GM04504 (cell line): ENCODE results near the gene PCDHGA4.
"Not testable (repeated sequence)": the region's sequence is repeated elsewhere in the genome, so short reads cannot be mapped to it uniquely, and the experiment has no call there.

Experiments
- DNase-seq: peaks from one replicate; pipeline ENCODE4 v3.0.0-alpha.2; 2012; ENCODE audit warnings: low read depth

Gene PCDHGA4

DNA sequence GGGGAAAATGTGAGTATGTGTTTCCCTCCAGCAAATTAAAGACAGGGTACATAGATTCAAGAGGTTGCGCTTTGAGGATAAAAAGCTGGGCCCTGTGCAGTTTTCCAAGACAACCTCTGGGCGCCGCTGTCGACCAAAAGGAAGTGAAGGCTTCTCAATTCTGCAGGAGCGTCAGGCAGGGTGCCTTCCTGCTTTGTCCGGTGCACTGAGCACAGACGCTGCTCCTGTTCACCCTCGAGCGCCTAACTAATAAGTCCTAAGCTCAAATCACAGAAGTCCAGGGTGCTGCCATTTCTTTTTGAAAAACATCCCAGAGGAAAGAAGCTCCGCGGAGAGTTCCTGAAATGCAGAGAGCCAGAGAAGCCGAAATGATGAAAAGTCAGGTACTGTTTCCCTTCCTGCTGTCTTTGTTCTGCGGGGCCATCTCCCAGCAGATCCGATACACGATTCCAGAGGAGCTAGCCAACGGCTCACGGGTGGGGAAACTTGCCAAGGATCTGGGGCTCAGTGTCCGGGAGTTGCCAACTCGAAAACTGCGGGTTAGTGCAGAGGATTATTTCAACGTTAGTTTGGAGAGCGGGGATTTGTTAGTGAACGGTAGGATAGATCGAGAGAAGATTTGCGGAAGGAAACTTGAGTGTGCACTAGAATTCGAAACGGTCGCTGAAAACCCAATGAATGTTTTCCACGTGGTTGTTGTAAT is 4.8 kb upstream of the PCDHGA4 start, which contains the start of gene PCDHGB1:
Gene PCDHGB1, plus strand, starts transcription at position 183 of the 703 bp plus-strand sequence. Its CDS starts 162 bp downstream, at position 345.
- DNase-seq: peak; percentile 42

DNA sequence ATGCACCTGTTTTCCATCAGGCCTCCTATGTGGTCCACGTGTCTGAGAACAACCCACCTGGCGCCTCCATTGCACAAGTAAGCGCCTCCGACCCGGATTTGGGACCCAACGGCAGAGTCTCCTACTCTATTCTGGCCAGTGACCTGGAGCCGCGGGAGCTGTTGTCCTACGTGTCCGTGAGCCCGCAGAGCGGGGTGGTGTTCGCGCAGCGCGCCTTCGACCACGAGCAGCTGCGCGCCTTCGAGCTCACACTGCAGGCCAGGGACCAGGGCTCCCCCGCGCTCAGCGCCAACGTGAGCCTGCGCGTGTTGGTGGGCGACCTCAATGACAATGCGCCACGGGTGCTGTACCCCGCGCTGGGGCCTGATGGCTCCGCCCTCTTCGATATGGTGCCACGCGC is 3.2 kb upstream of the PCDHGA4 start:
- no peak for DNase-seq

DNA sequence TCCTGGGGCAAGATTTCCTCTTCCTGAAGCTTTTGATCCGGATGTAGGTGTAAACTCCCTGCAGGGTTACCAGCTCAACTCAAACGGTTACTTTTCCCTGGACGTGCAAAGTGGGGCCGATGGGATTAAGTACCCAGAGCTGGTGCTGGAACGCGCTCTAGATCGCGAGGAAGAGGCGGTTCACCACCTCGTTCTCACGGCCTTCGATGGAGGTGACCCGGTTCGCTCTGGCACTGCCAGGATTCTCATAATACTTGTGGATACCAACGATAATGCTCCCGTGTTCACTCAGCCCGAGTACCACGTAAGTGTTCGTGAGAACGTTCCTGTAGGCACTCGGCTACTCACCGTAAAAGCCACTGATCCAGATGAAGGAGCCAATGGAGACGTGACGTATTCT is 820 bp downstream of the PCDHGA4 start:
- DNase-seq: no peak

DNA sequence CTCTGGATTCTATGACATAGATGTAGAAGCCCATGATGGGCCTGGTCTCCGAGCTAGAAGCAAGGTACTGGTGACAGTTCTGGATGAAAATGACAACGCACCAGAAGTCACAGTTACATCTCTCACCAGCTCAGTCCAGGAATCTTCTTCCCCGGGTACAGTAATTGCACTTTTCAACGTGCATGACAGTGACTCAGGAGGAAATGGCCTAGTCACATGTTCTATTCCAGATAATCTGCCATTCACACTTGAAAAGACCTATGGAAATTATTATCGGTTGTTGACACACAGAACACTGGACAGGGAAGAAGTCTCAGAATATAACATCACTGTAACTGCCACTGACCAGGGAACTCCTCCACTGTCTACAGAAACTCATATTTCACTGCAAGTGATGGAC is 1.3 kb downstream of the PCDHGA4 start:
- DNase-seq: no peak

DNA sequence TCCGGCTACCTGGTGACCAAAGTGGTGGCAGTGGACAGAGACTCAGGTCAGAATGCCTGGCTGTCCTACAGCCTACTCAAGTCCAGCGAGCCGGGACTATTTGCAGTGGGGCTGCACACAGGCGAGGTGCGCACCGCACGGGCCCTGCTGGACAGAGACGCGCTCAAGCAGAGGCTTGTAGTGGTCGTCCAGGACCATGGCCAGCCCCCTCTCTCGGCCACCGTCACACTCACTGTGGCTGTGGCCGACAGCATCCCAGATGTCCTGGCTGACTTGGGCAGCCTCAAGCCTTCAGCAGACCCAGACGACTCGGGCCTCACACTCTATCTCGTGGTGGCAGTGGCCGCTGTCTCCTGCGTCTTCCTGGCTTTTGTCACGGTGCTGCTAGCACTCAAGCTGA is 2.1 kb downstream of the PCDHGA4 start:
- DNase-seq: no peak

DNA sequence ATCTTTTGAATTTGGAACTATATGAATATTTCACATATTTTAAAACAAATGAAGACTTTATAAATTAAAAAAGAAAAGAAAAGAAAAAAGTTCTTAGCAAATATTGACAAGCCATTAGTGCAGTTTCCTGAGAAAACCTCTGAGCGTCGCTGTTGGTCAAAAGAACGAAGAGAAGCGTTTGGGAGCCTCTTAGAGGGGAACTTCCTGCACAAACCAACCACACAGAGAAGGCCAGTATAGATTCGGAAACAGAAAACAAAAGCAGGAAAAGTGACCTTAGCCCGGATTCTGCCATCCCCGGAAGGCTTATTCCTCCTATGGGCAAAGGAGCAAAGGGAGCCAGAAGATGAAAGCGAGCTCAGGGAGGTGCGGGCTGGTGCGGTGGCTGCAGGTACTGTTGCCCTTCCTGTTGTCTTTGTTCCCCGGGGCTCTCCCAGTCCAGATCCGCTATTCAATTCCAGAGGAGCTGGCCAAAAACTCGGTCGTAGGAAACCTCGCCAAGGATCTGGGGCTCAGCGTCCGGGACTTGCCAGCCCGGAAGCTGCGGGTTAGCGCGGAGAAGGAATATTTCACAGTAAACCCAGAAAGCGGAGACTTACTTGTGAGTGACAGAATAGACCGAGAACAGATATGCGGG is 5.1 kb downstream of the PCDHGA4 start, which contains the start of gene PCDHGB2:
Gene PCDHGB2, plus strand, starts transcription at position 205 of the 637 bp plus-strand sequence. Its CDS starts 142 bp downstream, at position 347.
- no peak for DNase-seq

DNA sequence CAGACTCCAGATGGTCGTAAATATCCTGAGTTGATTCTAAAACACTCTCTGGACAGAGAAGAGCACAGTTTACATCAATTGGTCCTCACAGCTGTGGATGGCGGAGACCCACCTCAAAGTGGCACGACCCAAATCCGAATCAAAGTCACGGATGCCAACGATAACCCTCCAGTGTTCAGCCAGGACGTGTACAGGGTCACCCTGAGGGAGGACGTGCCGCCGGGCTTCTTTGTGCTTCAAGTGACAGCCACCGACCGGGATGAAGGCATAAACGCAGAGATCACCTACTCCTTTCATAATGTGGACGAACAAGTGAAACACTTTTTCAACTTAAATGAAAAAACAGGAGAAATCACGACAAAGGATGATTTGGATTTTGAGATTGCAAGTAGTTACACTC is 5.9 kb downstream of the PCDHGA4 start:
- DNase-seq: no peak

DNA sequence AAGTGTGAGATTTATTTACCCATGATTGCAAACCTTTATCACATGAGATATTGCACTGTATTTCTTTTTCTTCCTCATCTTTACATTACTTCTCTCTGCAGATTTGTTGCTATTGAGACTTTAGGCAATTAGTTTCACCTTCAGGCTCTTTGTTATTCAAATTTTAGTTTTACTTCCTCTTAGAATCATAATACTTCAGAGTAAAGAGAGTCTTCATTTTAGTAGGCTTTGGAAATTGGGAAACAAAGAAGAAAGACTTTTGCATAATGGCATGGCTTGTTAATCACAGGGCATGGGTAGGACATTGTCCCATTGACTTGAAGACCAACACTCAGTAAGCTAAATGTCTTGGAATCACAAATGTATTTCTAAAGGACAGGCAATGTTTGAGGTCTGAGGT is 7.9 kb downstream of the PCDHGA4 start:
- no peak for DNase-seq

DNA sequence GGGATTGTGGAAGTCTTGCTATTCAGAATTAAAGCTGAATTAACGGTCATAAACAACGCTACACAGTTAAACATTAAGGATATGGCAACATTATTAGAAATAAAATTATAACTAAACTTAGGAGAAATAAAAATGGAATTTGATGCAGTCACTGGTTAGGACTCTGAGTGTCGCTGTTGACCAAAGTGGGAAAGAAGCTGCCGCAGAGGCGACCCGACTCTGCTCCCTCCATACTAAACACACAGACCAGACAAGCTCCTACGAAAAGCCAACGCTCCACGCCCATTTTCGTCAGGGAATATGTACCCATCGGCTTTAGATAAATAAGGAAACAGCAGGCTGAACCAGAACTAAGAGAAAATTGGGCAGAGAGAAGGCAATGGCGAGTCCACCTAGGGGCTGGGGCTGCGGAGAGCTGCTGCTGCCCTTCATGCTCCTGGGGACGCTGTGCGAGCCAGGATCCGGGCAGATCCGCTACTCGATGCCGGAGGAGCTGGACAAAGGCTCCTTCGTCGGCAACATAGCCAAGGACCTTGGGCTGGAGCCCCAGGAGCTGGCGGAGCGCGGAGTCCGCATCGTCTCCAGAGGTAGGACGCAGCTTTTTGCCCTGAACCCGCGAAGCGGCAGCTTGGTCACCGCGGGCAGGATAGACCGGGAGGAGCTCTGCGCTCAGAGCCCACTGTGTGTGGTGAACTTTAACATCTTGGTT is 9.3 kb downstream of the PCDHGA4 start, which contains the start of gene PCDHGA5:
Gene PCDHGA5, plus strand, starts transcription at position 211 of the 709 bp plus-strand sequence. Its CDS starts 169 bp downstream, at position 380.
- no peak for DNase-seq

DNA sequence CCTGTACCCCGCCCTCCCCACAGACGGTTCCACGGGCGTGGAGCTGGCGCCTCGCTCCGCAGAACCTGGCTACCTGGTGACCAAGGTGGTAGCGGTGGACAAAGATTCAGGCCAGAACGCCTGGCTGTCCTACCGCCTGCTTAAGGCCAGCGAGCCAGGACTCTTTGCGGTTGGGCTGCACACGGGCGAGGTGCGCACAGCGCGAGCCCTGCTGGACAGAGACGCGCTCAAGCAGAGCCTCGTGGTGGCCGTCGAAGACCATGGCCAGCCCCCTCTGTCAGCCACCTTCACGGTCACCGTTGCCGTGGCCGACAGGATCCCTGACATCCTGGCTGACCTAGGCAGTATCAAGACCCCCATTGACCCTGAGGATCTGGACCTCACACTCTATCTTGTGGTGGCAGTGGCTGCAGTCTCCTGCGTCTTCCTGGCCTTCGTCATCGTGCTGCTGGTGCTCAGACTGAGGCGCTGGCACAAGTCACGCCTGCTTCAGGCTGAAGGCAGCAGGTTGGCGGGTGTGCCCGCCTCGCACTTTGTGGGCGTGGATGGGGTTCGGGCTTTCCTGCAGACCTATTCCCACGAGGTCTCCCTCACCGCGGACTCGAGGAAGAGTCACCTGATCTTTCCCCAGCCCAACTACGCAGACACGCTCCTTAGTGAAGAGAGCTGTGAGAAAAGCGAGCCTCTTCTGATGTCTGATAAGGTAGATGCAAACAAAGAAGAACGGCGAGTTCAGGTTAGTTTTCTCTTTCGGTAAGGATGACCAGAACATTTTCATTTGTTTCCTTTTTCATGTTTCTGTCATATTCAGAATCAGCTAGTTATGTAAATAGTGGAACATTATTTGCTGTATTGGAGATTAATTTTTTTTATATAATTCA is 11.4 kb downstream of the PCDHGA4 start:
- DNase-seq: no peak

DNA sequence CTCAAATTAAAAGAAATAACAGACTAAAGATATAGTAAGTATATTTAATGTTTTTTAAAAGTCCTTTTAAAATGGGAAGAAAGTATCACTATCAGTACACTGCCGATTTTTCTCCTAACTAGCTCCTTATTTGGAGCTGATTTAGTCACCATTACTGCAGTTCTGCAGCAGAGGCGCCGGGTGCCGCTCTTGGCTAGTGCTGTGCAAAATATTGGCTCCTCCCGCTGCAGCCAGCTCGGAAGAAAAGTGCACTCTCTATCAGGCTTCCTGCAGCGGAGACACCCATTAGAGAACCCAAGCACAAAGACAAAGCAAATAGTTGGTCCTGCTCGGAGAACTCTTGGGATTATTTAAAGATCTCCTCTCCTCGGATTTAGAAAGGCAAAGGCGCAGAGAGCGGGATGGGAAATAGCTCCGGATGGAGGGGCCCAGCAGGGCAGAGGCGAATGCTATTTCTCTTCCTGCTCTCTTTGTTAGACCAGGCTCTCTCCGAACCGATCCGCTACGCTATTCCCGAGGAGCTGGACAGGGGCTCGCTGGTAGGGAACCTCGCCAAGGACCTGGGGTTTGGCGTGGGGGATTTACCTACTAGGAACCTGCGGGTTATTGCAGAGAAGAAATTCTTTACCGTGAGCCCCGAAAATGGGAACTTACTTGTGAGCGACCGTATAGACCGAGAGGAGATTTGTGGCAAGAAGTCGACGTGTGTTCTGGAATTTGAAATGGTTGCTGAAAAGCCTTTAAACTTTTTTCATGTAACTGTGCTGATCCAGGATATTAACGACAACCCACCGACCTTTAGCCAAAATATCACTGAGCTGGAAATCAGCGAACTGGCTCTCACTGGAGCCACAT is 15.4 kb downstream of the PCDHGA4 start, which contains the start of gene PCDHGB3:
Gene PCDHGB3, plus strand, starts transcription at position 249 of the 855 bp plus-strand sequence. Its CDS starts 153 bp downstream, at position 402.
- no peak for DNase-seq

DNA sequence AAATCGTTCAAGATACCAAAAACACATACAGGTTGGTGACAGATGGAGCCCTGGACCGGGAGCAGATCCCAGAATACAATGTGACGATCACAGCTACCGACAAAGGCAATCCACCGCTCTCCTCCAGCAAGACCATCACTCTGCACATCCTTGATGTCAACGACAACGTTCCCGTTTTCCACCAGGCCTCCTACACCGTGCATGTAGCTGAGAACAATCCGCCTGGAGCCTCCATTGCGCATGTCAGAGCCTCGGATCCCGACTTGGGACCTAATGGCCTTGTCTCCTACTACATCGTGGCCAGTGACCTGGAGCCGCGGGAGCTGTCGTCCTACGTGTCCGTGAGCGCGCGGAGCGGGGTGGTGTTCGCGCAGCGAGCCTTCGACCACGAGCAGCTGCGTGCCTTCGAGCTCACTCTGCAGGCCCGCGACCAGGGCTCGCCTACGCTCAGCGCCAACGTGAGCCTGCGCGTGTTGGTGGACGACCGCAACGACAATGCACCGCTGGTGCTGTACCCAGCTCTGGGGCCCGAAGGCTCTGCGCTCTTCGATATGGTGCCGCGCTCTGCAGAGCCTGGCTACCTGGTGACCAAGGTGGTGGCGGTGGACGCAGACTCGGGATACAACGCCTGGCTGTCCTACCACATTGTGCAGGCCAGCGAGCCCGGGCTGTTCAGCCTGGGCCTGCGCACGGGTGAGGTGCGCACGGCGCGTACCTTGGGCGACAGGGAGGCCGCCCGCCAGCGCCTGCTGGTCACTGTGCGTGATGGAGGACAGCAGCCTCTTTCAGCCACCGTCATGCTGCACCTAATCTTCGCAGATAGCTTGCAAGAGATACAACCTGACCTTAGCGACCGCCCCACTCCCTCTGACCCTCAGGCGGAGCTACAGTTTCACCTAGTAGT is 17.0 kb downstream of the PCDHGA4 start:
- no peak for DNase-seq

DNA sequence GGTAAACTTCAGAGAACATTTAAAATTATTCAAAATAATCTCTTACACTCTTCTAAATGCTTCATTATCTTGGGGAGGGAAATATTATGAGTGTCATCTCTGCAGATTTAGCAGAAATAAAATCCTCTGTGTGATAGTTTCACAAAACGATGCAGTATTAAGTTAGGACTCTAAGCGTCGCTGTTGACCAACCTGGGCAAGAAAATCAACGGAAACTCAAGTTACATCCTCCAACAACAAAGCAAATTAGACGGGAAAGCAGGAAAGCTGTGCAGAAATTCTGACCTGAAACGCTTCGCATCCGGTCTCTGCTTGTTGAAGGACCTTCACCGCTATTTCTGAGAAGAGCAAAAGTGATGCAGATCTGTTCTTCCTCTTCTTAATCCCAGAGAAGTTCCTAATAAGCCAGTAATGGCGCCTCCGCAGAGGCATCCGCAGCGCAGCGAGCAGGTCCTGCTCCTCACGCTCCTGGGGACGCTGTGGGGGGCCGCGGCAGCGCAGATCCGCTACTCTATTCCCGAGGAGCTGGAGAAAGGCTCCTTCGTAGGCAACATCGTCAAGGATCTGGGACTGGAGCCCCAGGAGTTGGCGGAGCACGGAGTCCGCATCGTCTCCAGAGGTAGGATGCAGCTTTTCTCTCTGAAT is 19.0 kb downstream of the PCDHGA4 start, which contains the start of gene PCDHGA6:
Gene PCDHGA6, plus strand, starts transcription at position 219 of the 645 bp plus-strand sequence. Its CDS starts 193 bp downstream, at position 412.
- no peak for DNase-seq

DNA sequence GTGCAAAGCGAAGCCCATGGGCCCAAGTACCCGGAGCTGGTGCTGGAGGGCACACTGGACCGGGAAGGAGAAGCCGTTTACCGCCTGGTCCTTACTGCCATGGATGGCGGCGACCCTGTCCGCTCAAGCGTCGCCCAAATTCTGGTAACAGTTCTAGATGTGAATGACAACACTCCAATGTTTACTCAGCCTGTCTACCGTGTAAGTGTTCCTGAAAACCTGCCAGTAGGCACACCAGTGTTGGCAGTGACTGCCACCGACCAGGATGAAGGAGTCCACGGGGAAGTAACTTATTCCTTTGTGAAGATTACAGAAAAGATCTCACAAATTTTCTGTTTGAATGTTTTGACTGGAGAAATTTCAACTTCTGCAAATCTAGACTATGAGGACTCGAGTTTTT is 19.8 kb downstream of the PCDHGA4 start:
- no peak for DNase-seq

DNA sequence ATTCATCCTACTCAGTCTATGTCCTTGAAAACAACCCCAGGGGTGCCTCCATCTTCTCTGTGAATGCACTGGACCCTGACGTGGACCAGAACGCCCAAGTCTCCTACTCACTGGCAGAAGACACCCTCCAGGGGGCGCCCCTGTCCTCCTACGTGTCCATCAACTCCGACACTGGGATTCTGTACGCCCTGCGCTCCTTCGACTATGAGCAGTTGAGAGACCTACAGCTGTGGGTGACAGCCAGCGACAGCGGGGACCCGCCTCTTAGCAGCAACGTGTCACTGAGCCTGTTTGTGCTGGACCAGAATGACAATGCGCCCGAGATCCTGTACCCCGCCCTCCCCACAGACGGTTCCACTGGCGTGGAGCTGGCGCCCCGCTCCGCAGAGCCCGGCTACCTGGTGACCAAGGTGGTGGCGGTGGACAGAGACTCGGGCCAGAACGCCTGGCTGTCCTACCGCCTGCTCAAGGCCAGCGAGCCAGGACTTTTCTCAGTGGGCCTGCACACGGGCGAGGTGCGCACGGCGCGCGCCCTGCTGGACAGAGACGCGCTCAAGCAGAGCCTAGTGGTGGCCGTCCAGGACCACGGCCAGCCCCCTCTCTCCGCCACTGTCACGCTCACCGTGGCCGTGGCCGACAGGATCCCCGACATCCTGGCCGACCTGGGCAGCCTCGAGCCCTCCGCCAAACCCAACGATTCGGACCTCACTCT is 20.8 kb downstream of the PCDHGA4 start:
- not testable (repeated sequence) for DNase-seq

DNA sequence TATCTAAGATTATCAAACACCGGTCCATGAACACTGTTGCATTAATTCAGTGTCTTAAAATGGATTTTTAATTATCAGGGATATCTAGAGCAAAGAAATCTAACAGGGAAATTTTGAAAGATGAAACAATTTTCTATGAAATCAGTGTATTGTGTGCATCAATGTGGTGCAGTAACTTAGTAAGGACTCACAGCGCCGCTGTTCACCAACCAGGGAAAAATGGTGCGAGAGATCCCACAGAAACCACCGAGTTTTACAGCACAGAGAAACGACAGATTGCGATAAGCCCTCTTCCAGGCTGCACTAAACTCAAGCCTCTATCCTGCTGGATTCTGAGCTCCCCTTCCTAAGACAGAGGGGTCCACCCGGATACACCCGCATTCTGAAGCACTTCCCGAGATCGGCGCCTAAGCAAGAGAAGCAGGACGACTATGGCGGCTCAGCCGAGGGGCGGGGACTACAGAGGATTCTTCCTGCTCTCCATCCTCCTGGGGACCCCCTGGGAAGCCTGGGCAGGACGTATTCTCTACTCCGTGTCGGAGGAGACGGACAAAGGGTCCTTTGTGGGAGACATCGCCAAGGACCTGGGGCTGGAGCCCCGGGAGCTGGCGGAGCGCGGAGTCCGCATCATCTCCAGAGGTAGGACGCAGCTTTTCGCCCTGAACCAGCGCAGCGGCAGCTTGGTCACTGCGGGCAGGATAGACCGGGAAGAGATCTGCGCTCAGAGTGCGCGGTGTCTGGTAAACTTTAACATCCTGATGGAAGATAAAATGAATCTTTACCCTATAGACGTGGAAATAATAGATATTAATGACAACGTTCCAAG is 27.9 kb downstream of the PCDHGA4 start, which contains the start of gene PCDHGA7:
Gene PCDHGA7, plus strand, starts transcription at position 274 of the 826 bp plus-strand sequence. Its CDS starts 158 bp downstream, at position 432.
- DNase-seq: no peak

DNA sequence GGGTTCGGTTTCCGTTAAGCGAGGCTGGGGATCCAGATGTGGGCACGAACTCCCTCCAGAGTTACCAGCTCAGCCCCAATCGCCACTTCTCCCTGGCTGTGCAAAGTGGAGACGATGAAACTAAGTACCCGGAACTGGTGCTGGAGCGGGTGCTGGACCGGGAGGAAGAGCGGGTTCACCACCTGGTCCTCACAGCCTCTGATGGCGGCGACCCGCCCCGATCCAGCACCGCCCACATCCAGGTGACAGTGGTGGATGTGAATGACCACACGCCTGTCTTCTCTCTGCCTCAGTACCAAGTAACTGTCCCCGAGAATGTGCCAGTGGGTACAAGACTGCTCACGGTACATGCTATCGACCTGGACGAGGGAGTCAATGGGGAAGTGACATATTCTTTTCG is 28.5 kb downstream of the PCDHGA4 start:
- DNase-seq: no peak
